ENCODE data around the gene GSTA3.

GRCh38 chr6:52890018-52890417, 19.5 kb downstream of the GSTA3 start:
- no peak for TF ChIP-seq CTCF (conservative IDR thresholded peaks at IDR 0.05 in 1 of 2, IDR thresholded peaks at IDR 0.05 in 1 of 2; ENCODE audit: extremely low read depth in 1 of 2, insufficient read depth in 1 of 2, low read depth in 1 of 2, low read length in 2 of 2)
- TF ChIP-seq EZH2 (IDR thresholded peaks at IDR 0.05; ENCODE audit: borderline replicate concordance, low read length), result no peak

Measured in mammary epithelial cell (primary cell).